Motor neuron (in vitro differentiated cells): ENCODE results near the gene CNTFR. TPM values are rescaled to one million over a fixed set of nuclear protein-coding genes. Genes with fewer than 3 reads are reported as not detected.

Experiments
- ATAC-seq, 8 experiments: fragments of 200-7000 bp; cut with Tn5 transposase; replicated peaks in 6 of 8; 2 replicates each; pipeline ENCODE4 v1.8.0; 2021; ENCODE audit warnings: mild to moderate bottlenecking in 8 of 8, moderate library complexity in 8 of 8
- H3K27ac ChIP-seq, 2 donors: fragments of 250-450 bp; sonication (Bioruptor Pico); 2 replicates each; pipeline ENCODE4 v1.9.0; 2021; ENCODE audit warnings: antibody characterized with exemption in 2 of 2, mild to moderate bottlenecking in 2 of 2, moderate library complexity in 1 of 2
- H3K4me1 ChIP-seq, 2 donors: fragments of 250-450 bp; sonication (Bioruptor Pico); replicated peaks in 1 of 2; 2 replicates each; pipeline ENCODE4 v1.6.1; 2021; ENCODE audit warnings: antibody characterized with exemption in 2 of 2, mild to moderate bottlenecking in 2 of 2, moderate library complexity in 1 of 2
- H3K4me3 ChIP-seq, 5 donors: fragments of 250-450 bp; sonication (Bioruptor Pico); 2 replicates each; pipeline ENCODE4 v1.9.0; 2021; ENCODE audit warnings: antibody characterized with exemption in 5 of 5, mild to moderate bottlenecking in 5 of 5, moderate library complexity in 4 of 5
- WGBS, 10 experiments: fragments of 450-650 bp; shearing (Covaris generic); methylation state at CpG; one replicate each; pipeline ENCODE4 v1.0.0; 2022; 5-methylcytosine and 5-hydroxymethylcytosine counted together
- in situ Hi-C, 9 experiments: fragments of 400-800 bp; cut with MboI; loops; one replicate each; pipeline ENCODE4 v1.15.0; 2021; ENCODE audit warnings: low sequenced_read_pairs in 9 of 9, low pct_unique_long_range_greater_than_20kb in 2 of 9; ENCODE audit not compliant: unreplicated experiment in 9 of 9
- total RNA-seq, 8 experiments: library from RNA; unstranded; fragments of 300-600 nt; gene quantifications; 2 replicates each; pipeline versions ENCODE4 v1.2.3 to v1.2.4, GENCODE V29; 2022

Gene CNTFR
- total RNA-seq, 8 experiments from 2014 or later: 0.35 to 72.4 (median 25.6) TPM

- 20 to 100% (median 68%) methylated on average over 1 to 12 of the region's 16 CpGs; no CpG with 5 or more reads in 4 of the 10 experiments for WGBS, 10 experiments
- Histone ChIP-seq H3K4me3 (no peak overlapping the region), H3K27ac (no peak overlapping the region), H3K4me1 (peaks cover 27 to 30% of the 10 kb centered on the region in 2 donors)
- in situ Hi-C loops: no loop called here
- ATAC-seq: peak in 1 of 8 experiments; percentile 1
Observed at GRCh38 chr9:34591917-34592866, 2.7 kb upstream of the CNTFR start.

- H3K4me1 ChIP-seq: peaks cover 35 to 38% of the 10 kb centered on the region in 2 donors
- H3K27ac ChIP-seq: no peak overlapping the region
- in situ Hi-C loops: no loop called here
- ATAC-seq: peak; percentile 42 to 84 (median 52)
- H3K4me3 ChIP-seq: peak overlapping the region in 1 of 5 donors; percentile 3
- WGBS, 10 experiments: 0 to 60% (median 46%) methylated on average over 2 to 9 of the region's 60 CpGs; no CpG with 5 or more reads in 5 of the 10 experiments
Observed at GRCh38 chr9:34591248-34591916, 1.9 kb upstream of the CNTFR start.

- peak in 2 of 8 experiments; percentile 1 for ATAC-seq
- in situ Hi-C loops: no loop called here
- peak overlapping the region; percentile 52 to 81 (median 71) for H3K4me3 ChIP-seq
- peak overlapping the region; percentile 76 to 88 for H3K27ac ChIP-seq
- H3K4me1 ChIP-seq: peaks cover 43 to 46% of the 10 kb centered on the region in 2 donors
- 0 to 80% (median 60%) methylated on average over 1 to 6 of the region's 40 CpGs; no CpG with 5 or more reads in 3 of the 10 experiments for WGBS, 10 experiments
Observed at GRCh38 chr9:34590381-34591247, 1.1 kb upstream of the CNTFR start.

GRCh38 chr9:34588671-34589635 is 571 bp downstream of the CNTFR start:
- WGBS, 10 experiments: 0 to 4% (median 0%) methylated on average over 1 to 23 of the region's 86 CpGs; no CpG with 5 or more reads in 4 of the 10 experiments
- in situ Hi-C loops: no loop called here
- H3K27ac ChIP-seq: peak overlapping the region; percentile 9 to 88

GRCh38 chr9:34587271-34587670 is 2.3 kb downstream of the CNTFR start:
- Histone ChIP-seq H3K4me3 (peak overlapping the region in 3 of 5 donors; percentile 52 to 81 (median 70)), H3K27ac (no peak overlapping the region), H3K4me1 (peaks cover 64 to 69% of the 10 kb centered on the region in 2 donors)
- WGBS, 10 experiments: 57 to 100% (median 88%) methylated on average over 1 to 2 of the region's 2 CpGs; no CpG with 5 or more reads in 5 of the 10 experiments
- in situ Hi-C loops: no loop called here
- ATAC-seq: no peak

More at GRCh38 chr9:34588671-34589635, 571 bp downstream of the CNTFR start:
- Histone ChIP-seq H3K4me1 (peaks cover 56 to 57% of the 10 kb centered on the region in 2 donors), H3K4me3 (peak overlapping the region; percentile 52 to 81 (median 71))
- peak in 6 of 8 experiments; percentile 5 to 40 (median 34) for ATAC-seq

GRCh38 chr9:34585946-34586669 is 3.4 kb downstream of the CNTFR start:
- Histone ChIP-seq H3K4me3 (peak overlapping the region in 1 of 5 donors; percentile 13), H3K27ac (no peak overlapping the region), H3K4me1 (peaks cover 67 to 73% of the 10 kb centered on the region in 2 donors)
- no peak for ATAC-seq
- 40 to 100% (median 61%) methylated on average over 1 to 5 of the region's 11 CpGs; no CpG with 5 or more reads in 3 of the 10 experiments for WGBS, 10 experiments
- in situ Hi-C loops: no loop called here

GRCh38 chr9:34584970-34585369 is 4.6 kb downstream of the CNTFR start:
- in situ Hi-C loops: no loop called here
- 0 to 100% (median 93%) methylated on average over 1 to 5 of the region's 5 CpGs; no CpG with 5 or more reads in 5 of the 10 experiments for WGBS, 10 experiments
- no peak for ATAC-seq
- H3K27ac ChIP-seq: no peak overlapping the region
- no peak overlapping the region for H3K4me3 ChIP-seq
- H3K4me1 ChIP-seq: peaks cover 68 to 74% of the 10 kb centered on the region in 2 donors

- no peak for ATAC-seq
- WGBS, 10 experiments: 20 to 100% (median 77%) methylated on average over 1 to 5 of the region's 5 CpGs; no CpG with 5 or more reads in 4 of the 10 experiments
- in situ Hi-C loops: no loop called here
- Histone ChIP-seq H3K4me3 (no peak overlapping the region), H3K4me1 (peaks cover 80 to 84% of the 10 kb centered on the region in 2 donors), H3K27ac (peak overlapping the region; percentile 17 to 35)
Observed at GRCh38 chr9:34582787-34583186, 6.7 kb downstream of the CNTFR start.

GRCh38 chr9:34581318-34581717 is 8.2 kb downstream of the CNTFR start:
- peak overlapping the region in 1 of 2 donors; percentile 98 for H3K27ac ChIP-seq
- 0 to 100% (median 61%) methylated on average over 1 to 3 of the region's 3 CpGs; no CpG with 5 or more reads in 5 of the 10 experiments for WGBS, 10 experiments
- no peak overlapping the region for H3K4me3 ChIP-seq
- peaks cover 79 to 84% of the 10 kb centered on the region in 2 donors for H3K4me1 ChIP-seq
- no peak for ATAC-seq
- in situ Hi-C loops: no loop called here

GRCh38 chr9:34580358-34580757 is 9.2 kb downstream of the CNTFR start:
- WGBS, 10 experiments: 0 to 44% (median 0%) methylated on average over 1 to 5 of the region's 8 CpGs; no CpG with 5 or more reads in 7 of the 10 experiments
- no peak overlapping the region for H3K4me3 ChIP-seq
- peak overlapping the region; percentile 98 to 99 for H3K27ac ChIP-seq

GRCh38 chr9:34579808-34580163 is 9.7 kb downstream of the CNTFR start:
- peaks cover 82 to 89% of the 10 kb centered on the region in 2 donors for H3K4me1 ChIP-seq

More at GRCh38 chr9:34580358-34580757, 9.2 kb downstream of the CNTFR start:
- peaks cover 79 to 84% of the 10 kb centered on the region in 2 donors for H3K4me1 ChIP-seq
- no peak for ATAC-seq
- in situ Hi-C loops: no loop called here

More at GRCh38 chr9:34579808-34580163, 9.7 kb downstream of the CNTFR start:
- in situ Hi-C loops: no loop called here
- ATAC-seq: no peak
- WGBS, 10 experiments: 0 to 100% (median 87%) methylated on average over 1 to 4 of the region's 5 CpGs; no CpG with 5 or more reads in 3 of the 10 experiments
- no peak overlapping the region for H3K4me3 ChIP-seq
- peak overlapping the region; percentile 98 to 99 for H3K27ac ChIP-seq
